HG02763 (cell line): ENCODE results near the gene PROM2.

Experiments
- ATAC-seq: cut with Tn5 transposase; IDR thresholded peaks from one replicate; pipeline ENCODE4 v1.9.1; 2021; ENCODE audit warnings: mild to moderate bottlenecking, moderate library complexity; ENCODE audit not compliant: unreplicated experiment

The PROM2 gene

GRCh38 chr2:95305380-95306061 is 31.3 kb downstream of the PROM2 start:
- ATAC-seq = no peak

GRCh38 chr2:95306336-95306895 is 32.2 kb downstream of the PROM2 start:
- no peak for ATAC-seq

GRCh38 chr2:95307036-95307435 is 32.8 kb downstream of the PROM2 start:
- no peak for ATAC-seq

- ATAC-seq = no peak
These were observed 33.6 kb downstream of the PROM2 start for GRCh38 chr2:95307878-95308277.

- ATAC-seq = no peak
These were observed 34.3 kb downstream of the PROM2 start for GRCh38 chr2:95308426-95308990.

- ATAC-seq = no peak
These were observed 35.4 kb downstream of the PROM2 start for GRCh38 chr2:95309599-95309998.

GRCh38 chr2:95310216-95310615 is 36.0 kb downstream of the PROM2 start:
- no peak for ATAC-seq

GRCh38 chr2:95310651-95311050 is 36.4 kb downstream of the PROM2 start:
- no peak for ATAC-seq

GRCh38 chr2:95311815-95312542 is 37.7 kb downstream of the PROM2 start:
- ATAC-seq = no peak

GRCh38 chr2:95312543-95313201 is 38.4 kb downstream of the PROM2 start:
- ATAC-seq = no peak

- no peak for ATAC-seq
These were observed 39.3 kb downstream of the PROM2 start for GRCh38 chr2:95313296-95314131.

GRCh38 chr2:95314598-95314963 is 40.3 kb downstream of the PROM2 start:
- ATAC-seq = no peak

GRCh38 chr2:95314964-95315611 is 40.8 kb downstream of the PROM2 start:
- no peak for ATAC-seq

GRCh38 chr2:95315801-95316411 is 41.7 kb downstream of the PROM2 start:
- ATAC-seq = no peak

GRCh38 chr2:95316466-95317122 is 42.3 kb downstream of the PROM2 start:
- no peak for ATAC-seq

GRCh38 chr2:95317123-95317500 is 42.9 kb downstream of the PROM2 start:
- no peak for ATAC-seq

- no peak for ATAC-seq
These were observed 43.6 kb downstream of the PROM2 start for GRCh38 chr2:95317665-95318425.

GRCh38 chr2:95318431-95319220 is 44.4 kb downstream of the PROM2 start:
- no peak for ATAC-seq
